SK-N-SH (cell line): Measurements from ENCODE around the gene NUTF2. TPM values are rescaled to one million over a fixed set of nuclear protein-coding genes. Genes with fewer than 3 reads are reported as not detected.

Source experiments
- CTCF ChIA-PET: fragments of 300-600, 350-600 bp; formaldehyde crosslinking; extraction: SDS; loops from one replicate; lab custom pipeline; 2021; lab: Yijun Ruan, JAX
- POLR2A ChIA-PET: fragments of 350-600 bp; sonication (Branson Sonifier 250); formaldehyde crosslinking; extraction: SDS; loops from one replicate; lab custom pipeline; 2020; ENCODE audit warnings: antibody characterized with exemption, inconsistent platforms; lab: Yijun Ruan, JAX
- DNase-seq: peaks from one replicate; pipeline ENCODE4 v3.0.0; 2012
- H2AFZ ChIP-seq: fragments of 200-600 bp; sonication (generic); 2 replicates; pipeline ENCODE4 v1.8.1; 2016; ENCODE audit warnings: antibody characterized with exemption, mild to moderate bottlenecking, low read depth
- H3F3A ChIP-seq: fragments of 200-600 bp; sonication (generic); replicated peaks from 2 replicates; pipeline ENCODE3; 2016; ENCODE audit warnings: antibody characterized with exemption, mild to moderate bottlenecking; ENCODE audit not compliant: insufficient read depth
- H3K27ac ChIP-seq, 2 experiments: fragments of 200-500 bp in 1 of 2; fragments of 200-600 bp in 1 of 2; sonication (Bioruptor generic) in 1 of 2; sonication (generic), shearing (Covaris generic) in 1 of 2; 2 replicates each; pipeline versions ENCODE4 v1.5.1 to v1.6.1; 2014 to 2016; ENCODE audit warnings: low read depth in 2 of 2, inconsistent platforms in 1 of 2, low read length in 1 of 2, mild to moderate bottlenecking in 1 of 2, mixed read lengths in 1 of 2
- H3K27me3 ChIP-seq: fragments of 200-600 bp; sonication (generic), shearing (Covaris generic); 2 replicates; pipeline ENCODE4 v1.6.1; 2016; ENCODE audit warnings: mixed run types; ENCODE audit not compliant: insufficient read depth
- H3K36me3 ChIP-seq, 2 experiments: fragments of 200-500 bp in 1 of 2; fragments of 200-600 bp in 1 of 2; sonication (Bioruptor generic) in 1 of 2; sonication (generic) in 1 of 2; replicated peaks in 1 of 2; 2 replicates each; pipeline versions ENCODE3 to v1.5.1; 2014 to 2016; ENCODE audit warnings: low read length in 1 of 2, mild to moderate bottlenecking in 1 of 2; ENCODE audit not compliant: insufficient read depth in 2 of 2, control insufficient read depth in 1 of 2
- H3K4me1 ChIP-seq, 2 experiments: fragments of 200-500 bp in 1 of 2; fragments of 200-600 bp in 1 of 2; sonication (Bioruptor generic) in 1 of 2; sonication (generic), shearing (Covaris generic) in 1 of 2; 2 replicates each; pipeline versions ENCODE4 v1.5.1 to v1.6.1; 2014 to 2016; ENCODE audit warnings: low read depth in 1 of 2, low read length in 1 of 2, mixed run types in 1 of 2; ENCODE audit not compliant: insufficient read depth in 2 of 2, control insufficient read depth in 1 of 2
- H3K4me2 ChIP-seq: fragments of 200-600 bp; sonication (generic), shearing (Covaris generic); 2 replicates; pipeline ENCODE4 v1.6.1; 2017; ENCODE audit warnings: mixed run types
- H3K4me3 ChIP-seq, 2 experiments: fragments of 200-500 bp in 1 of 2; fragments of 200-600 bp in 1 of 2; sonication (Bioruptor generic) in 1 of 2; sonication (generic), shearing (Covaris generic) in 1 of 2; 2 replicates each; pipeline versions ENCODE4 v1.5.1 to v1.8.1; 2014 to 2016; ENCODE audit warnings: low read depth in 2 of 2, inconsistent platforms in 1 of 2, low read length in 1 of 2, mild to moderate bottlenecking in 1 of 2, mixed read lengths in 1 of 2, moderate library complexity in 1 of 2
- H3K79me2 ChIP-seq: fragments of 200-600 bp; sonication (generic); 2 replicates; pipeline ENCODE4 v1.8.1; 2017; ENCODE audit warnings: mild to moderate bottlenecking; ENCODE audit not compliant: insufficient read depth
- H3K9ac ChIP-seq: fragments of 200-600 bp; sonication (generic); 2 replicates; pipeline ENCODE4 v1.6.1; 2017; ENCODE audit warnings: mixed run types
- H3K9me2 ChIP-seq: fragments of 200-600 bp; sonication (generic); 2 replicates; pipeline ENCODE4 v1.6.1; 2017; ENCODE audit warnings: mixed run types
- H3K9me3 ChIP-seq: fragments of 200-600 bp; sonication (generic); 2 replicates; pipeline ENCODE4 v1.6.1; 2017; ENCODE audit warnings: mixed run types, mild to moderate bottlenecking, moderate library complexity
- H4K20me1 ChIP-seq: fragments of 200-600 bp; sonication (generic); 2 replicates; pipeline ENCODE4 v1.6.1; 2017; ENCODE audit warnings: mild to moderate bottlenecking, mixed run types; ENCODE audit not compliant: insufficient read depth
- FOSL2 ChIP-seq: IDR thresholded peaks from 2 replicates; pipeline ENCODE4 v1.4.0; 2012; ENCODE audit warnings: low read depth, mild to moderate bottlenecking, moderate library complexity, borderline replicate concordance
- FOXJ3 ChIP-seq: sonication (generic); formaldehyde crosslinking; IDR thresholded peaks from 2 replicates; pipeline ENCODE4 v1.5.1; 2020; ENCODE audit warnings: mild to moderate bottlenecking, missing genetic modification reagents
- JUND ChIP-seq: IDR thresholded peaks from 2 replicates; pipeline ENCODE4 v1.4.0; 2012
- MXI1 ChIP-seq: IDR thresholded peaks from 2 replicates; pipeline ENCODE4 v1.6.1; 2012; ENCODE audit warnings: mild to moderate bottlenecking, low read depth, low read length, improper control_type of control experiment
- RAD21 ChIP-seq: IDR thresholded peaks from 2 replicates; pipeline ENCODE4 v1.6.1; 2012; ENCODE audit warnings: mild to moderate bottlenecking, low read length
- WGBS: methylation state at CpG from one replicate; pipeline ENCODE4 v1.1.6; 2017; ENCODE audit warnings: low lambda C conversion rate; 5-methylcytosine and 5-hydroxymethylcytosine counted together
- polyA plus RNA-seq, 3 experiments: library from polyadenylated mRNA; depleted of rRNA; stranded (reverse); fragments of >200 nt; gene quantifications; 2 replicates each; pipeline ENCODE4 v1.2.3, GENCODE V29; 2012
- small RNA-seq, 7 experiments: library from RNA; depleted of rRNA; stranded (forward); fragments of <200 nt; gene quantifications; one replicate each; pipeline ENCODE3, GENCODE V24; 2012
- TF ChIP-seq, protein P1 (sequence below): IDR thresholded peaks from 2 replicates; pipeline ENCODE4 v1.4.0; 2012; ENCODE audit warnings: low read depth, borderline replicate concordance
- TF ChIP-seq, protein P2 (sequence below): IDR thresholded peaks from 2 replicates; pipeline ENCODE4; 2012

NUTF2 gene
- polyA plus RNA-seq, 1 of the 3 experiments (the other 2 are of a cell fraction) = 449 TPM

DNA sequence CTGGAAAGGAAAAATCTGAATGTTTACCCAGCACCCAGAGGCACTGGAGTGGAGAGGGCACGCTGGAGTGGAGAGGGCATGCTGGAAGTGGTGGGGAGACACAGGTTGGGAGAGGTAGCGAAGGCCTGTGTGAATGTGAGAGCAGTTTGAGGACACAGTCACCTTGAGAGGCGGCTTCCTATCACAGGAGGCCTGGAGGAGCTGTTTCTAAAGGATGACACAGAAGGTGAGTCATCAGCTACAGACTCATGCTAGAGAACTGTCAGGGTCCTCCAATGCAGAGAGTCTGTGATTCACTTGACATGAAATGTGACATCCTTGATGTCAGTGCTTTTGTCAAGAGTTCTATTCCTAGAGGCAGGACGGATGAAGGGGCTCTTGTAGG, 71.1 kb downstream of the NUTF2 start:
- Histone ChIP-seq H3K4me2 (peak overlapping the region; percentile 67), H3K9me2 (no peaks in the 10 kb centered on the region), H3K4me3 (no peak overlapping the region), H3K36me3 (peaks cover 0 to 6% of the 10 kb centered on the region in 2 experiments), H3K27ac (peak overlapping the region; percentile 80 to 82), H2AFZ (no peak overlapping the region), H3K27me3 (no peaks in the 10 kb centered on the region), H3K9me3 (no peaks in the 10 kb centered on the region), H3K9ac (peak overlapping the region; percentile 41; the same call in 1 of the 2 replicates), H3K79me2 (peaks cover 59% of the 10 kb centered on the region), H4K20me1 (peaks cover 47% of the 10 kb centered on the region), H3K4me1 (peaks cover 14 to 69% of the 10 kb centered on the region in 2 experiments; a peak in 3 of 4 replicates), H3F3A (peaks cover 24% of the 10 kb centered on the region)
- DNase-seq = no peak
- POLR2A ChIA-PET = no interaction called here
- TF ChIP-seq JUND = peak; percentile 85; the same call in 1 of the 2 replicates
- TF ChIP-seq, protein P1, sequence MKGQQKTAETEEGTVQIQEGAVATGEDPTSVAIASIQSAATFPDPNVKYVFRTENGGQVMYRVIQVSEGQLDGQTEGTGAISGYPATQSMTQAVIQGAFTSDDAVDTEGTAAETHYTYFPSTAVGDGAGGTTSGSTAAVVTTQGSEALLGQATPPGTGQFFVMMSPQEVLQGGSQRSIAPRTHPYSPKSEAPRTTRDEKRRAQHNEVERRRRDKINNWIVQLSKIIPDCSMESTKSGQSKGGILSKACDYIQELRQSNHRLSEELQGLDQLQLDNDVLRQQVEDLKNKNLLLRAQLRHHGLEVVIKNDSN = no peak
- TF ChIP-seq MXI1 = 0 out of 2 replicates have a peak, but pooled peaks have one; percentile 29
- TF ChIP-seq, protein P2, sequence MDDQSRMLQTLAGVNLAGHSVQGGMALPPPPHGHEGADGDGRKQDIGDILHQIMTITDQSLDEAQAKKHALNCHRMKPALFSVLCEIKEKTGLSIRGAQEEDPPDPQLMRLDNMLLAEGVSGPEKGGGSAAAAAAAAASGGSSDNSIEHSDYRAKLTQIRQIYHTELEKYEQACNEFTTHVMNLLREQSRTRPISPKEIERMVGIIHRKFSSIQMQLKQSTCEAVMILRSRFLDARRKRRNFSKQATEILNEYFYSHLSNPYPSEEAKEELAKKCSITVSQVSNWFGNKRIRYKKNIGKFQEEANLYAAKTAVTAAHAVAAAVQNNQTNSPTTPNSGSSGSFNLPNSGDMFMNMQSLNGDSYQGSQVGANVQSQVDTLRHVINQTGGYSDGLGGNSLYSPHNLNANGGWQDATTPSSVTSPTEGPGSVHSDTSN = peak; percentile 85
- peak; percentile 93 for TF ChIP-seq FOSL2
- CTCF ChIA-PET = interaction anchor here (1.0 to 28.1 kb wide), 4 partner anchors 10 to 101 kb away, joined by 3 to 564 read pairs (median 8); partner anchors contain the start of genes EDC4, NRN1L and PSKH1
- WGBS = 42% methylated on average over 4 of the region's 4 CpGs

DNA sequence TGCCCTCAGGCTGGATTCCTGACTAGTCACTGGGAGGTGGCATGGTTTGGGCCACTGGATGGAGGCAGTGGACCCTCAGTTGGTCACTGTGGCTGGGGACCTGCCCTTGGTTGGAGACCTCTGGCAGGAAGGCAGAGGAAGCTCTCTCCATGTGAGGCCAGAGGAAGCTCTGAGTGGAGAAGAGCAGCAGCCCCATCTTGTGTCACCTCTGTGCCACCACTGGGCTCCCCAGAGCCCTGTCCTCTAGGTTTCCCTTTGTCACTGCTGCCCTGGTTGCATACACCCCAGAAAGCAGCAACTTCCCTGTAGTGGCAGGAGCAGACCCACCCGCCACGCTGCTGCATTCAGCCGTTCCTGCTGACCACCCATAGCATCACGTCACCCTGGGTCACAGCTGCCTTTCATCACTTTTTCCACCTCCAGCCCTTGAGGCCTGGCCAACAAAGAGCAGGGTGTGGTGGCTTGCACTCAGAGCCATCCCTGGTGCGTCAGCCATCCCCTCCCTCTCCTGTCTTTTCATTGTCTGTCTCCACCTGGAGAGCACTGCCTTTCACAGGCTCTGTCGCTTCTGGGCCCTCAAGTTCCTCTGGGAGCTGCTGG, 73.0 kb downstream of the NUTF2 start:
- Histone ChIP-seq H3K9me3 (no peaks in the 10 kb centered on the region), H3K4me1 (peaks cover 14 to 66% of the 10 kb centered on the region in 2 experiments; a peak in 3 of 4 replicates), H2AFZ (no peak overlapping the region), H4K20me1 (peaks cover 47% of the 10 kb centered on the region), H3K9me2 (no peaks in the 10 kb centered on the region), H3F3A (peaks cover 24% of the 10 kb centered on the region), H3K27me3 (no peaks in the 10 kb centered on the region), H3K79me2 (peaks cover 46% of the 10 kb centered on the region), H3K27ac (peak overlapping the region in 1 of 2 experiments; percentile 7; a peak in 1 of 4 replicates), H3K4me2 (no peak overlapping the region), H3K4me3 (no peak overlapping the region), H3K9ac (no peak overlapping the region), H3K36me3 (peaks cover 0 to 15% of the 10 kb centered on the region in 2 experiments)
- TF ChIP-seq RAD21 (peak; percentile 47), FOXJ3 (no peak)
- WGBS = 100% methylated on average over 6 of the region's 6 CpGs
- no peak for DNase-seq
- POLR2A ChIA-PET = no interaction called here
- CTCF ChIA-PET = interaction anchor here (0.7 to 28.1 kb wide), 6 partner anchors 9 to 103 kb away, joined by 3 to 564 read pairs (median 6); partner anchors contain the start of genes EDC4, NRN1L and PSKH1

Small RNA genes lying within 50 kb of the gene (small RNA-seq; reads per million reads assigned to genes)
- gene AC040162.2 = 0 to 0.10 (median 0) reads per million in 7 experiments
- 0 reads per million in 7 experiments for gene NRN1L

Other genes with a start within 250 kb of the NUTF2 start
- gene CARMIL2, start 201.8 kb upstream of the NUTF2 start, polyA plus RNA-seq (2012; rRNA removed) = 4.4 and 4.9 TPM in 2 replicates
- gene ACD, start 186.7 kb upstream of the NUTF2 start, polyA plus RNA-seq (2012; rRNA removed) = 31.3 and 37.8 TPM in 2 replicates
- gene PARD6A, start 186.0 kb upstream of the NUTF2 start, polyA plus RNA-seq (2012; rRNA removed) = 5.7 and 9.0 TPM in 2 replicates
- gene ENKD1, start 180.2 kb upstream of the NUTF2 start, polyA plus RNA-seq (2012; rRNA removed) = 19.5 and 21.0 TPM in 2 replicates
- gene C16orf86, start 180.1 kb upstream of the NUTF2 start, polyA plus RNA-seq (2012; rRNA removed) = 4.3 and 5.1 TPM in 2 replicates
- gene GFOD2, start 127.6 kb upstream of the NUTF2 start, polyA plus RNA-seq (2012; rRNA removed) = 19.0 and 19.3 TPM in 2 replicates
- 11.9 and 12.1 TPM in 2 replicates for gene RANBP10, start 40.4 kb upstream of the NUTF2 start, polyA plus RNA-seq (2012; rRNA removed)
- 4.4 and 6.8 TPM in 2 replicates for gene TSNAXIP1, start 40.0 kb upstream of the NUTF2 start, polyA plus RNA-seq (2012; rRNA removed)
- gene THAP11, start 4.6 kb upstream of the NUTF2 start, polyA plus RNA-seq (2012; rRNA removed) = 32.3 and 34.8 TPM in 2 replicates
- gene CENPT, start 760 bp downstream of the NUTF2 start, polyA plus RNA-seq (2012; rRNA removed) = 48.6 and 57.6 TPM in 2 replicates
- 38.0 and 45.1 TPM in 2 replicates for gene EDC4, start 26.1 kb downstream of the NUTF2 start, polyA plus RNA-seq (2012; rRNA removed)
- gene NRN1L, start 38.0 kb downstream of the NUTF2 start, polyA plus RNA-seq (2012; rRNA removed) = 0.41 and 0.45 TPM in 2 replicates
- gene PSKH1, start 46.3 kb downstream of the NUTF2 start, polyA plus RNA-seq (2012; rRNA removed) = 30.1 and 31.4 TPM in 2 replicates
- gene CTRL, start 84.9 kb downstream of the NUTF2 start, polyA plus RNA-seq (2012; rRNA removed) = 1.3 and 1.9 TPM in 2 replicates
- 52.7 and 57.8 TPM in 2 replicates for gene PSMB10, start 89.9 kb downstream of the NUTF2 start, polyA plus RNA-seq (2012; rRNA removed)
- 11.1 and 14.4 TPM in 2 replicates for gene LCAT, start 97.2 kb downstream of the NUTF2 start, polyA plus RNA-seq (2012; rRNA removed)
- gene SLC12A4, start 121.7 kb downstream of the NUTF2 start, polyA plus RNA-seq (2012; rRNA removed) = 54.3 and 75.8 TPM in 2 replicates
- not detected in 2 replicates for gene DPEP3, start 133.6 kb downstream of the NUTF2 start, polyA plus RNA-seq (2012; rRNA removed)
- not detected in 2 replicates for gene DPEP2, start 152.6 kb downstream of the NUTF2 start, polyA plus RNA-seq (2012; rRNA removed)
- gene DPEP2NB, start 169.0 kb downstream of the NUTF2 start, polyA plus RNA-seq (2012; rRNA removed) = not detected in 2 replicates
- 10.8 and 12.0 TPM in 2 replicates for gene DDX28, start 176.3 kb downstream of the NUTF2 start, polyA plus RNA-seq (2012; rRNA removed)
- gene DUS2, start 176.4 kb downstream of the NUTF2 start, polyA plus RNA-seq (2012; rRNA removed) = 16.1 and 16.5 TPM in 2 replicates
- gene NFATC3, start 238.4 kb downstream of the NUTF2 start, polyA plus RNA-seq (2012; rRNA removed) = 5.7 and 7.8 TPM in 2 replicates